HG03432 (cell line): ENCODE data around the gene TOP1.

Source experiments
- ATAC-seq: cut with Tn5 transposase; IDR thresholded peaks from one replicate; pipeline ENCODE4 v1.9.1; 2021; ENCODE audit warnings: mild to moderate bottlenecking, moderate library complexity; ENCODE audit not compliant: unreplicated experiment

The TOP1 gene

DNA sequence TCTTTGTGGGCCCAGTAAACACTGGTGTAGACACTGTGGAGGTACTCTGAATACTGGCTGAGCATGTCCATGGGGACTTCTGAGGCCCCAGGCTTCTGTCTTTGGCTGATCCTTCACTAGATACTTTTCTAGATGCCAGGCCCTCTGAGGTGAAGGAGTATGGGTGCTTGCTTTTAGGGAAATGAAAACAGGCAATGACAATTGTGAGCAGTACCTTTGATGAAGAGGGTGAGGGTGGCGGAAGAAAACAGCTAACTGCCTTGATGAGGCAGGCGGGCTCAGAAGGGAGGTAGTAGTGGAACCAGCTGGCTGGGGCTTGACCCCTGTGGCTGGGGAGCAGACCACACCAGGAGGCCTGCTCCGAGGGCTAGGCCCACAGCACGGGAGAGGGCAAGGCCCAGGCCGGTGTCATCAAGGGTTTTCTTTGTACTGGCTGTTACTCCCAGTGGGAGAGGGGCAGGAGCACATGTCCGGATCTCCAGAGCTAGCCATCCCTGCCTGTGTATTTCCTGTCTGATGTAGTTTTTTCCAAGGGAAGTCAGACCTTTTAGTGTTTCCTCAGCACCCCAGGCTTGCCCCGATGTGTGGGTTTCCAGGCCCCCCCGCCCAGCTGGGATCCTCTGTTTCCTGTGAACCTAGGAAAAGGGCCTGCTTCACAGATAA, 112.7 kb downstream of the TOP1 start:
- no peak for ATAC-seq

DNA sequence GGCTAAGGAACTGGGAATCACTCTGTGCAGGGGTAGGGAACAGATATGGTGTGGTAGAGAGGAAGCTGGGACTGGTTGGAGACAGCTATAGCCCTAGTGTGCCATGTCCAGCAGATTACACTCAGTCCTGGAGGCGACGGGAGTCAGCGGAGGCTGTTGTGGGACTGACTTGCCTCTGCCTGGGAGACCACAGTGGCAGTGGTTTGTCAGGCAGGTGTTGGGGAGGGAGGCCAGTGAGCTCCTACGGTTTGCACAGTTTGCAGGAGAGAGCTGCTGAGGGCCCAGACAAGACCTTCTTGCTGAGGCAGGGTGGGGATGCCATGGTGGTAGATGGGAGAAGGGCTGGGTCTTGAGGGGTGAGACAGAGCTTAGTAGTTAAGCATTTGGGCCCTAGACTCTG, 113.6 kb downstream of the TOP1 start:
- ATAC-seq = no peak

DNA sequence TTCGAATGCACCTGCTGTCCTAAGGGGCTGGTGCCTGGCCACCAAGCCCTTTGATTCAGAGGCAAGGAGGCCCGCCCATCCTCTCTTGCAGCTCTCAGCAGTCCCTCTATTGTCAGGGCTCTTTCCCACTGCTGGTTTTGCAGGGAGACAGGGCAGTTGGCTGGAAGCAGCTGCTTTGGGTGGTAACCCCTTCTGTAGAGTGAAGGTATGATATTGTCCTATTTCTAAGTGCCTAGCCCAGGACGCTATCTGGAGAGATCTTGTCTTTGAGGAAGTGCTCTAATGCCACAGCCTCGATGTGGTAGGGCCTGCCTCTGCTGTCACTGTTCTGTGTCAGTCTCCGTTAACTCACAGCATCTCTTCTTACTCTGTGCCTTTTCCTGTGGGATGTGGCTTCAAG, 114.3 kb downstream of the TOP1 start:
- no peak for ATAC-seq

- ATAC-seq = no peak
Observed at GRCh38 chr20:41143354-41143753, 114.7 kb downstream of the TOP1 start.

GRCh38 chr20:41145317-41145716, 116.7 kb downstream of the TOP1 start:
- ATAC-seq = no peak

DNA sequence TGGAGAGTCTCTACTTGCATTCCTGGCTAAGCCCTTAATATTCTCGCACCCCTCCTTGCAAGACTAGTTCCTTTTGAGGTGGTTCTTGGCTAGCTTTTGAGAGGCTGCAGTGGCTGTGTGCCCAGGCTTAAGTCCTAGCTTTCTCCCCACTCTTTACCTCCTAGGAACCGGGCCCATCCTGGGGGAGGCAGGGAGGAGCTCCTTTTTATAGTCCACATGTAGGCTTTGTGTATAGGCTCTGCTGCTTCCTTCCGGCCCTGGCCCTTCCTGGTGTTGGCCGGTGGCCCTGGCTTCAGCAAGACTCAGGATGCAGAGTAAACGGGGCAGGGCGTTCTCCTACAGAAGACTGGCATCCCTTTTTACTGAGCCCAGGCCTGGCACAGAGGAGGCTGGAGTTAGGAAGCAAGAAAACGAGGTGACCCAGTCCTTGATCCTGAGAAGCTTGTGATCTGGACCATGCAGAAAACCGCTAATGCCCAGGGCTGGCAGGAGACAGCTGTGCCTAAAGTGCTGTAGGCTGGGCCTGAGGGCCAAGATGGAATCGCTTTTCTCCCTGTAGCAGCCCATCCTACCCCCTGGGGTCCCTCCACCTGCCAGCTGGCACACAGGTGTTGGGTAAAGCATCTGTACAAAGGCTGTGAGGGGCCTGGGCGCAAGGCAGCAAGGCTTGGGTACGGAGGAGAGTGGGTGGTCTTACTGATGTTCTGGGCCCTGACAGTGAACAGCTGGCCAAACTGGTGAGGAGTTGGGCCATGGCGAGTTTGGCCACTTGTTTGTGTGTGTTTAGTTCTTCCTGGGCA, 117.4 kb downstream of the TOP1 start:
- ATAC-seq = no peak

DNA sequence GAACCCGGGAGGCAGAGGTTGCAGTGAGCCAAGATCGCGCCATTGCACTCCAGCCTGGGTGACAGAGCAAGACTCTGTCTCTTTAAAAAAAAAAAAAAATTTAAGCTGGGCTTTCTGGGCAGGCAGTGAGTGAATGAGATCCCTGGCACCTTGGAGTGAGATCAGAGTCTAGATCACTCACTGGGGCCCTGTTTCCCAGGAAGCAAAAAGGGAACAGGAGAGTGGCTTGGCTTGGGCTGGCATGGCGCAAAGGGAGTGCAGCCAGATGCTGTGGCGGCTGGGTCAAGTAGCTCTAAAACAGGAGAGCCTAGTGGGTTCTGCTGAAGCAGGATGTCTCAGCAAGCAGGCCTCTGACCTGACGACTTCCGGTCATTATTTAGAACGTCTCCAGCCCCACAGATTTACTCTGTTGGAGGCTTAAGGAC, 119.2 kb downstream of the TOP1 start:
- ATAC-seq = no peak

GRCh38 chr20:41148942-41149341, 120.3 kb downstream of the TOP1 start:
- no peak for ATAC-seq

DNA sequence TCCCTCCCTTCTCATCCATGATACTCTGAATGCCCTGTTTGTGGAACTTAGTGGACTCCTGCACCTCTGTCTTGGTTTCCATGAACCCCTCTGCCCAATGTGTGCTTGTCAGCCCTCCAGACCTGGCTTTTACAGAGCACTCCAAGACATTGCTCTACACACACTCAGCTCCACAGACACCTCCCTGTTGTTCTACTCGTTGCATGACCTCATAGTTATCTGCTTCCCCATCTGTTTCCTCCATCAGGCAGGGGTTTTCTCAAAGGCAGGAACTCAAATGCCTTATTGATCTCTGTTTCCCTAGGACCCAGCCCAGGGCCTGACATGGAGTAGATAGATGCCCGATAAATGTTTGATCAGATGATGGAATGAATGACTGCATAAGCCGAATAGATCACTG, 122.0 kb downstream of the TOP1 start:
- ATAC-seq = no peak

- no peak for ATAC-seq
Observed at GRCh38 chr20:41151134-41151869, 122.7 kb downstream of the TOP1 start.

DNA sequence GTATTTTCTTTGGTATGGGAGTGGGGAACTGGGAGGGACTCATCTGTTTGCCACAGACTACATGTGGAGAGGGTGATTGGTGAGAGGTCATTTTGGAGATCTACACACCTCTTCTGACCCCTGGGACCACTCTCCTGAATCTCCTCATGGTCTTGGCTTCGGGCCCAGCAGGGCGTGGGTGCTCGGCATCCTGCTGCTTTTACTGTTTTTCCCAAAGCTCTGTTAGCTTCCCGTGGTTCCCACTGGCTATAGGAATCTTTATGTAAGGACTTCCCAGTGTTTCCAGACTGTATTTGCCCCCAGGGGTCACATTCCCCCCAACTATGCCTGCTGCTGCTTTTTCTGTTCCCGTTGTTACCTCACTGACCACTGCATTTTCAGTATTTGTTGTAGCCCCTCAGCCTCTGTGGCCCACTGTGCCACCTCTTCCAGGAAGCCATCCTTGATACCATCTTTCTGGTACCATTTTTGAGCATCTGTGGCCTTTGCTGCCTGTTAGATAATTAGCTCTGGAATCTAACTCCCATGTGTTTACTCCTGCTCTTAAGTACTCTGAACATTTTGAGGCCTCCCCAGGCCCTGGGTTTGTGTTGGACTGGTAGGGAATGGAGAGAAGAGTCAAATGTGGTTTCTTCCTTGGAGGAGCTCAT, 123.6 kb downstream of the TOP1 start:
- ATAC-seq = no peak

DNA sequence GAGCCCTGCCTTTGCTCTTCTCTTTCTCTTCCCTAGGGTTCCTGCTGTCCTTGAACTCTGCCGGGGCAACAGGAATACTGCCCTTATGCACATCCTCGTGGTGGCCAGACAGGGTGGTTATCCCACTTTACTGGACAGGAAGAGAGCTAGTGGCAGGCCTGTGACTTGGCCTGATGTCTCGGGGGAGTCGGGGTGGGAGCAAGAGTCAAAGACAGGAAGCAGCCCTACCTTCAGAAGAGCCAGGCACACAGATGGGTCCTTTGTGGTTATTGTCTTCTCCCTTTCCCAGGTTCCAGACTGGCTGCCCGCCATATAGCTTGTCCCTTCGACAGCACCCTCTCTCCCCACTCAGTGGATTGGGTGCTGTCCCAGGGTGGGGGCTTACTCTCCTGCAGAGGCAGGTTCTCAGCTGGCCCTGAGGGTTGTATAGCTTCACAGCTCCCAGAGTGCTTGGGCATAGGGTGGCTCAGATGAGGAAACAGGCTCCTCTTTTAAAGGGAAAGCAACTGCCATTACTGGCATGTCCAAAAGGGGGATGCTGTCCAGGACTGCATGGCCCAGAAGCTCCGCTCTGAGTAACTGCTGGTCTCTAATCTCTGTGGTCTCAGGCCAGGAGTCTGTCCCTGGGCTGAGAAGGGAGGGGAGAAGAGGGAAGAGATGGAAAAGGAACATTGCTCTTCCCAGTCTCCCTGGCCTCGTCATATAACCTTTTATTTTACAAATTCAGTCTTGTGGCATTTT, 126.0 kb downstream of the TOP1 start:
- no peak for ATAC-seq

- no peak for ATAC-seq
Observed at GRCh38 chr20:41155261-41155660, 126.6 kb downstream of the TOP1 start.

GRCh38 chr20:41158082-41158625, 129.5 kb downstream of the TOP1 start:
- ATAC-seq = no peak

DNA sequence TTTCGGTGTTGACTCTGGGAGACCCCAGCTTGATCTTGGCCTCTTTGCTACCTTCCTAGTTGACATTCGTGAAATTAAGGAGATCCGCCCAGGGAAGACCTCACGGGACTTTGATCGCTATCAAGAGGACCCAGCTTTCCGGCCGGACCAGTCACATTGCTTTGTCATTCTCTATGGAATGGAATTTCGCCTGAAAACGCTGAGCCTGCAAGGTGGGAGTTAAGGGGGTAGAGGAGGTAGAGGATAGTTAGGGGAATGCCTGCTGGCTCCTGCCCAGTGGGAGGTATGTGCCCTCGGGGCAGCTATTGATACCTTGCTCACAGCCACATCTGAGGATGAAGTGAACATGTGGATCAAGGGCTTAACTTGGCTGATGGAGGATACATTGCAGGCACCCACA, 130.9 kb downstream of the TOP1 start:
- ATAC-seq = no peak

DNA sequence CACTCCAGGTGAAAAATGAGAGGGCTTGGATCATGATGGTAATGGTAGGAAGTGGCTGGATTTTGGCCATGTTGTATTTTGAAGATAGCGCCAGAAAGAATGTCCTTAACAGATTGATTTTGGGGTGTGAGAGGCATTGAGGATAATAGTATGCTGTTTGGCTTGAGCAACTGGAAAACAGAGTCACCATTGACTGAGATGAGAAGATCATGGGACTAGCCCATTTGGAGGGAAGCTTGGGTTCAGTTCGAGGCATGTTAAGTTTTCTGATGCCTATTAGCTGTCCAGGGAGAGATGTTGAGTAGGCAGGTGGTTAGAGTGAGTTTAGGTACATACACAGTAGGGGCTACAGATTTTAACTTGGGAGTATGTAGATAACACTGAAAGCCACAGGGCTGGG, 132.1 kb downstream of the TOP1 start:
- no peak for ATAC-seq

- no peak for ATAC-seq
Observed at GRCh38 chr20:41161886-41162285, 133.3 kb downstream of the TOP1 start.

DNA sequence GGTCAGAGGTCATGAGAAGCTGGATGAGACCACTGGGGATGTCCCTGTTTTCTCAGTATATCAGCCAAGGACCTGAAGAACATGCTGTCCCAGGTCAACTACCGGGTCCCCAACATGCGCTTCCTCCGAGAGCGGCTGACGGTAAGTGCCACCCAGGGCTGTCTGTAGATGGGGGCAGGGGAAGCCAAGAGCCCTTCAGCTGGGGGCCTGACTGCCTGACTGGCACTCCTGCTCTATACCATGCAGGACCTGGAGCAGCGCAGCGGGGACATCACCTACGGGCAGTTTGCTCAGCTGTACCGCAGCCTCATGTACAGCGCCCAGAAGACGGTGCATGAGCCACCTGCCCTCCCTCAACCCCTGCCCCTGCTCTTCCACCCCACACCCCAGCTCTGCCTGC, 133.8 kb downstream of the TOP1 start:
- no peak for ATAC-seq

- ATAC-seq = no peak
Observed at GRCh38 chr20:41163821-41164220, 135.2 kb downstream of the TOP1 start.
